Measurements from ENCODE around the gene SLC27A1. TPM values are rescaled to one million over a fixed set of nuclear protein-coding genes. Genes with fewer than 3 reads are reported as not detected.
"Not testable (repeated sequence)": the region's sequence is repeated elsewhere in the genome, so short reads cannot be mapped to it uniquely, and the experiment has no call there.

Gene SLC27A1
- polyA plus RNA-seq, 1 of the 3 experiments (the other 2 are of a cell fraction) = 15.0 TPM

GRCh38 chr19:17550076-17550667, 79.8 kb downstream of the SLC27A1 start:
- H3K4me1 ChIP-seq (ENCODE audit: control insufficient read depth in 1 of 2, insufficient read depth in 2 of 2, low read depth in 1 of 2, low read length in 1 of 2) = peaks cover 0 to 4% of the 10 kb centered on the region in 2 experiments; a peak in 2 of 4 replicates

GRCh38 chr19:17552735-17553134, 82.4 kb downstream of the SLC27A1 start:
- WGBS (ENCODE audit: low lambda C conversion rate) = 99% methylated on average over 4 of the region's 4 CpGs
- H3K9ac ChIP-seq; H3K9me3 ChIP-seq; H3F3A ChIP-seq (replicated peaks; ENCODE audit: insufficient read depth); H3K4me2 ChIP-seq; H3K36me3 ChIP-seq (replicated peaks in 1 of 2; ENCODE audit: control insufficient read depth in 1 of 2, insufficient read depth in 2 of 2, low read length in 1 of 2); H3K27me3 ChIP-seq (ENCODE audit: insufficient read depth); H3K4me1 ChIP-seq (ENCODE audit: control insufficient read depth in 1 of 2, insufficient read depth in 2 of 2, low read depth in 1 of 2, low read length in 1 of 2); H2AFZ ChIP-seq (ENCODE audit: low read depth); H4K20me1 ChIP-seq (ENCODE audit: insufficient read depth); DNase-seq; H3K9me2 ChIP-seq; POLR2A ChIA-PET; H3K4me3 ChIP-seq (ENCODE audit: low read depth in 2 of 2, low read length in 1 of 2): not testable (repeated sequence)
- H3K79me2 ChIP-seq (ENCODE audit: insufficient read depth) = peaks cover 20% of the 10 kb centered on the region
- CTCF ChIA-PET = interaction anchor here (3.4 kb wide), 1 partner anchor 21 kb away, joined by 14 read pairs; no protein-coding TSS in a partner anchor
- H3K27ac ChIP-seq (ENCODE audit: low read depth in 2 of 2, low read length in 1 of 2) = peak overlapping the region in 1 of 2 experiments; percentile 13; a peak in 1 of 4 replicates

More at GRCh38 chr19:17550076-17550667, 79.8 kb downstream of the SLC27A1 start:
- POLR2A ChIA-PET = no interaction called here
- no peaks in the 10 kb centered on the region for H3K36me3 ChIP-seq (replicated peaks in 1 of 2; ENCODE audit: control insufficient read depth in 1 of 2, insufficient read depth in 2 of 2, low read length in 1 of 2)
- TF ChIP-seq CHD2 (IDR thresholded peaks at IDR 0.05; ENCODE audit: low read length, partially characterized antibody) (no peak), ELF1 (IDR thresholded peaks at IDR 0.05) (no peak), FOSL2 (IDR thresholded peaks at IDR 0.05; ENCODE audit: borderline replicate concordance, low read depth) (no peak), YY1 (IDR thresholded peaks at IDR 0.05; ENCODE audit: low read depth) (no peak), GABPA (IDR thresholded peaks at IDR 0.05; ENCODE audit: low read depth) (no peak), TAF1 (IDR thresholded peaks at IDR 0.05; ENCODE audit: borderline replicate concordance, low read depth, low read length) (no peak), TCF12 (IDR thresholded peaks at IDR 0.05) (no peak)
- no peak overlapping the region for H3K4me3 ChIP-seq (ENCODE audit: low read depth in 2 of 2, low read length in 1 of 2)
- no peak overlapping the region for H3K4me2 ChIP-seq
- no peaks in the 10 kb centered on the region for H3K27me3 ChIP-seq (ENCODE audit: insufficient read depth)
- H3K9me2 ChIP-seq = no peaks in the 10 kb centered on the region
- no peak for DNase-seq
- H4K20me1 ChIP-seq (ENCODE audit: insufficient read depth) = no peaks in the 10 kb centered on the region
- no peak overlapping the region for H3K9ac ChIP-seq
- H3K9me3 ChIP-seq = no peaks in the 10 kb centered on the region
- no peaks in the 10 kb centered on the region for H3K79me2 ChIP-seq (ENCODE audit: insufficient read depth)
- H2AFZ ChIP-seq (ENCODE audit: low read depth) = no peak overlapping the region
- 82% methylated on average over 4 of the region's 4 CpGs for WGBS (ENCODE audit: low lambda C conversion rate)
- H3F3A ChIP-seq (replicated peaks; ENCODE audit: insufficient read depth) = peaks cover 6% of the 10 kb centered on the region
- H3K27ac ChIP-seq (ENCODE audit: low read depth in 2 of 2, low read length in 1 of 2) = no peak overlapping the region
- CTCF ChIA-PET = interaction anchor here (3.4 kb wide), 1 partner anchor 24 kb away, joined by 14 read pairs; no protein-coding TSS in a partner anchor

GRCh38 chr19:17553256-17553655, 82.9 kb downstream of the SLC27A1 start:
- 50% methylated on average over 7 of the region's 7 CpGs for WGBS (ENCODE audit: low lambda C conversion rate)
- POLR2A ChIA-PET = no interaction called here
- no peak overlapping the region for H3K4me3 ChIP-seq (ENCODE audit: low read depth in 2 of 2, low read length in 1 of 2)

More at GRCh38 chr19:17553256-17553655, 82.9 kb downstream of the SLC27A1 start:
- H3K27me3 ChIP-seq (ENCODE audit: insufficient read depth) = no peaks in the 10 kb centered on the region
- no peaks in the 10 kb centered on the region for H3K9me2 ChIP-seq
- H3K79me2 ChIP-seq (ENCODE audit: insufficient read depth) = peaks cover 20% of the 10 kb centered on the region
- H3K9ac ChIP-seq = no peak overlapping the region
- H3K9me3 ChIP-seq = no peaks in the 10 kb centered on the region
- peaks cover 6% of the 10 kb centered on the region for H3F3A ChIP-seq (replicated peaks; ENCODE audit: insufficient read depth)
- no peak for DNase-seq
- H3K27ac ChIP-seq (ENCODE audit: low read depth in 2 of 2, low read length in 1 of 2) = peak overlapping the region; percentile 36 to 73; a peak in 2 of 4 replicates
- no peak overlapping the region; the same call in 1 of the 2 replicates for H3K4me2 ChIP-seq
- H3K36me3 ChIP-seq (replicated peaks in 1 of 2; ENCODE audit: control insufficient read depth in 1 of 2, insufficient read depth in 2 of 2, low read length in 1 of 2) = no peaks in the 10 kb centered on the region
- no peak overlapping the region for H2AFZ ChIP-seq (ENCODE audit: low read depth)
- peaks cover 0 to 7% of the 10 kb centered on the region in 2 experiments; a peak in 2 of 4 replicates for H3K4me1 ChIP-seq (ENCODE audit: control insufficient read depth in 1 of 2, insufficient read depth in 2 of 2, low read depth in 1 of 2, low read length in 1 of 2)
- TF ChIP-seq SMC3 (IDR thresholded peaks at IDR 0.05; ENCODE audit: low read depth, low read length) (no peak), JUND (IDR thresholded peaks at IDR 0.05) (no peak), NRF1 (IDR thresholded peaks at IDR 0.05; ENCODE audit: low read depth, low read length) (no peak), FOSL2 (IDR thresholded peaks at IDR 0.05; ENCODE audit: borderline replicate concordance, low read depth) (no peak), TCF12 (IDR thresholded peaks at IDR 0.05) (peak; percentile 68), TAF1 (IDR thresholded peaks at IDR 0.05; ENCODE audit: borderline replicate concordance, low read depth, low read length) (no peak), PBX3 (IDR thresholded peaks at IDR 0.05) (peak; percentile 43), EP300 (IDR thresholded peaks at IDR 0.05; ENCODE audit: borderline replicate concordance in 1 of 2, low read depth in 1 of 2, low read length in 1 of 2) (no peak), POLR2AphosphoS5 (IDR thresholded peaks at IDR 0.05; ENCODE audit: low read depth, low read length) (no peak), MAX (IDR thresholded peaks at IDR 0.05; ENCODE audit: low read depth) (no peak; the same call in 1 of the 2 replicates), ELF1 (IDR thresholded peaks at IDR 0.05) (peak; percentile 43; the same call in 1 of the 2 replicates), NFIC (IDR thresholded peaks at IDR 0.05; ENCODE audit: borderline replicate concordance) (peak; percentile 78), RXRA (IDR thresholded peaks at IDR 0.05; ENCODE audit: borderline replicate concordance, low read depth) (no peak), YY1 (IDR thresholded peaks at IDR 0.05; ENCODE audit: low read depth) (no peak)
- CTCF ChIA-PET = interaction anchor here (1.7 kb wide), 1 partner anchor 20 kb away, joined by 4 read pairs; no protein-coding TSS in a partner anchor
- no peaks in the 10 kb centered on the region for H4K20me1 ChIP-seq (ENCODE audit: insufficient read depth)
